Lung (tissue), 12 donors: ENCODE results near the gene C11orf21. TPM values are rescaled to one million over a fixed set of nuclear protein-coding genes. Genes with fewer than 3 reads are reported as not detected.

Experiments
- ATAC-seq: fragments of 200-7000 bp; cut with Tn5 transposase; one replicate; pipeline ENCODE4 v1.9.1; 2020; ENCODE audit warnings: moderate number of reproducible peaks; ENCODE audit not compliant: insufficient read depth, low FRiP score
- DNase-seq, 3 donors: peaks; one replicate each; pipeline ENCODE4 v3.0.0-alpha.2; 2013 to 2017
- H3K27ac ChIP-seq, 2 donors: one replicate each; pipeline ENCODE4 v1.5.1; 2013; ENCODE audit warnings: mild to moderate bottlenecking in 2 of 2, moderate library complexity in 2 of 2, control low read depth in 1 of 2, inconsistent platforms in 1 of 2, low read depth in 1 of 2, low read length in 1 of 2
- H3K27me3 ChIP-seq, 3 donors: one replicate each; pipeline ENCODE4 v1.5.1; 2013; ENCODE audit warnings: low read length in 2 of 3; ENCODE audit not compliant: control insufficient read depth in 3 of 3, insufficient read depth in 3 of 3
- H3K36me3 ChIP-seq, 4 donors: one replicate each; pipeline ENCODE4 v1.5.1; 2013; ENCODE audit warnings: low read length in 4 of 4, mild to moderate bottlenecking in 1 of 4, moderate library complexity in 1 of 4; ENCODE audit not compliant: control insufficient read depth in 4 of 4, insufficient read depth in 4 of 4
- H3K4me1 ChIP-seq, 5 donors: one replicate each; pipeline ENCODE4 v1.5.1; 2013; ENCODE audit warnings: low read length in 5 of 5, mild to moderate bottlenecking in 2 of 5, moderate library complexity in 1 of 5; ENCODE audit not compliant: control insufficient read depth in 5 of 5, insufficient read depth in 5 of 5
- H3K4me3 ChIP-seq: one replicate; pipeline ENCODE4 v1.5.1; 2013; ENCODE audit warnings: mild to moderate bottlenecking, control low read depth, moderate library complexity
- H3K9ac ChIP-seq, 2 donors: one replicate each; pipeline ENCODE4 v1.5.1; 2013; ENCODE audit warnings: low read length in 2 of 2, control low read depth in 1 of 2; ENCODE audit not compliant: insufficient read depth in 1 of 2
- H3K9me3 ChIP-seq, 4 donors: one replicate each; pipeline ENCODE4 v1.5.1; 2013; ENCODE audit warnings: low read length in 3 of 4, mild to moderate bottlenecking in 1 of 4, moderate library complexity in 1 of 4; ENCODE audit not compliant: control insufficient read depth in 4 of 4, insufficient read depth in 3 of 4
- CTCF ChIP-seq: IDR thresholded peaks from 2 replicates; pipeline ENCODE4 v1.5.1; 2012; ENCODE audit warnings: mild to moderate bottlenecking; ENCODE audit errors: control extremely low read depth, extremely low read depth
- WGBS, 2 donors: extraction: QIAGEN DNeasy Blood & Tissue Kit; methylation state at CpG; one replicate each; pipeline ENCODE4 v1.1.7; 2013; 5-methylcytosine and 5-hydroxymethylcytosine counted together
- polyA plus RNA-seq, 2 donors: library from polyadenylated mRNA; stranded (reverse); fragments of 200-250 nt; gene quantifications; one replicate each; pipeline ENCODE4 v1.2.1, GENCODE V29; 2013
- total RNA-seq, 2 donors: library from RNA; depleted of rRNA in 1 of 2; stranded (reverse); fragments of >200 nt in 1 of 2; gene quantifications; one replicate each; pipeline ENCODE4 v1.2.1, GENCODE V29; 2014 to 2021
- donor health status: control.
- donor health status: control.
- donor health status: Bipolar disorder and iron deficiency.
- donor health status: healthy.
- donor health status: DM: yes; HTN: yes; CAD: no.

Gene C11orf21
- total and polyA plus RNA-seq, 4 donors: 3.4 to 6.0 (median 4.8) TPM

GRCh38 chr11:2295971-2296912, 5.5 kb downstream of the C11orf21 start:
- Histone ChIP-seq H3K4me3 (no peak overlapping the region), H3K27ac (no peak overlapping the region), H3K9me3 (no peaks in the 10 kb centered on the region), H3K27me3 (no peaks in the 10 kb centered on the region), H3K9ac (no peak overlapping the region), H3K4me1 (no peaks in the 10 kb centered on the region), H3K36me3 (no peaks in the 10 kb centered on the region)
- ATAC-seq: no peak
- TF ChIP-seq CTCF: no peak
- DNase-seq: peak in 1 of 3 donors; percentile 3
- 85 to 91% methylated on average over 17 of the region's 17 CpGs for WGBS, 2 donors

GRCh38 chr11:2294926-2295290, 6.8 kb downstream of the C11orf21 start:
- 84 to 87% methylated on average over 8 of the region's 8 CpGs for WGBS, 2 donors
- no peaks in the 10 kb centered on the region for H3K36me3 ChIP-seq
- no peak overlapping the region for H3K9ac ChIP-seq
- TF ChIP-seq CTCF: no peak
- no peak for ATAC-seq
- DNase-seq: no peak
- H3K4me3 ChIP-seq: no peak overlapping the region
- H3K9me3 ChIP-seq: no peaks in the 10 kb centered on the region
- H3K4me1 ChIP-seq: no peaks in the 10 kb centered on the region
- no peak overlapping the region for H3K27ac ChIP-seq
- H3K27me3 ChIP-seq: no peaks in the 10 kb centered on the region

- no peak for ATAC-seq
Measured at GRCh38 chr11:2293984-2294925, 7.5 kb downstream of the C11orf21 start.

More at GRCh38 chr11:2293984-2294925, 7.5 kb downstream of the C11orf21 start:
- H3K9me3 ChIP-seq: no peaks in the 10 kb centered on the region
- no peaks in the 10 kb centered on the region for H3K36me3 ChIP-seq
- no peak overlapping the region for H3K4me3 ChIP-seq
- no peaks in the 10 kb centered on the region for H3K4me1 ChIP-seq
- no peak overlapping the region for H3K9ac ChIP-seq
- no peaks in the 10 kb centered on the region for H3K27me3 ChIP-seq
- DNase-seq: peak in 1 of 3 donors; percentile 9
- no peak overlapping the region for H3K27ac ChIP-seq
- 72 to 78% methylated on average over 27 of the region's 27 CpGs for WGBS, 2 donors
- no peak for TF ChIP-seq CTCF
